Measurements from ENCODE around the gene F12. TPM values are rescaled to one million over a fixed set of nuclear protein-coding genes. Genes with fewer than 3 reads are reported as not detected.
"Not testable (repeated sequence)": the region's sequence is repeated elsewhere in the genome, so short reads cannot be mapped to it uniquely, and the experiment has no call there.

The F12 gene
- total RNA-seq, 1 donor from 2014 or later = 0.69 TPM

DNA sequence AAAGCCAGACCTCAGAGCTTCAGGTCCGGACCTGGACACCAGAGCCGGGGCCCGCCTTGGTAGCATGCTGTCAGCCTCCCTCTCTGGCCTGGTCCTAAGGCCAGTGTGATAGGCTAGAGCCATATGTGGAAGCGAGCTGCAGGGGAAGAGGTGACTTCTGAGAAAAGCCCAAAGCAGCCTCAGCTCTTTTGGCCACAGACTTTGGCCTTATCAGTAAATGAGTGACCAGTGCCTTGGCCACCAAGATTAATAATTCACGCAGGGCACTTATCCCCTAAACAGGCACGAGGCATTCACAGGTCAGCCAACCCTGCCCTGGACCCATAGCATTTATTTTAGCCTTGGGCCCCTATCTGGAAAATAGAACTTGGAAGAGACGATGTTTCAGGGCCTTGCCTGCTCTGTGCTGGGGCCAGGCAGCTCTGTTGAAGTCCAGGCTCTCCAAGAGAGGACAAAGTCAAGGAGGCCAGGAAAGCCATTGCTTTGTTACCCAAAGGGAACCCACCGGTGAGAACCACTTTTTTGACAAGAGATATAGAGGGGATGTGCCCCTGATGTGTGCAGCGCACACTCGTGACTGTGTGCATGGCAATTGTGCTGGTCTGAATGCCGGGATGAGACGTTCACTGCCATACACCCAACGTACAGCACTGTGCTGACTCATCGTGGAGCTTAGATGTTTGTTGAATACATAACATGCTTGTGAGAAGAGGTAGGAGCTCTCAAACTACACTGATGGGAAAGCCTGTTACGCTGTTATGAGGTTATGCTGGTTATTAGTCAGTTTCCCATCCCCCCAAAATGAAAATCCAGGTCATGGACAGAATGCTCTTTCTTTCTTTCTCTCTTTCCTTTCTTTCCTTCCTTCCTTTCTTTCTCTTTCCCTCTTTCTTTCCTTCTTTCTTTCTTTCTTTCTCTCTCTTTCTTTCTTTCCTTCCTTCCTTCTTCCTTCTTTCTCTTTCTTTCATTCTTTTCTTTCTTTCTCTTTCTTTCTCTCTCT lies 30.2 kb downstream of the F12 start:
- intact Hi-C loops (cut with DNase I) = no loop called here
- H3K4me3 ChIP-seq = no peak overlapping the region
- no peak overlapping the region for H3K27ac ChIP-seq
- no peaks in the 10 kb centered on the region for H3K9me3 ChIP-seq
- ATAC-seq = peak; percentile 70
- peaks cover 5% of the 10 kb centered on the region for H3K27me3 ChIP-seq
- H3K36me3 ChIP-seq = no peaks in the 10 kb centered on the region
- DNase-seq = no peak
- TF ChIP-seq, protein P1, sequence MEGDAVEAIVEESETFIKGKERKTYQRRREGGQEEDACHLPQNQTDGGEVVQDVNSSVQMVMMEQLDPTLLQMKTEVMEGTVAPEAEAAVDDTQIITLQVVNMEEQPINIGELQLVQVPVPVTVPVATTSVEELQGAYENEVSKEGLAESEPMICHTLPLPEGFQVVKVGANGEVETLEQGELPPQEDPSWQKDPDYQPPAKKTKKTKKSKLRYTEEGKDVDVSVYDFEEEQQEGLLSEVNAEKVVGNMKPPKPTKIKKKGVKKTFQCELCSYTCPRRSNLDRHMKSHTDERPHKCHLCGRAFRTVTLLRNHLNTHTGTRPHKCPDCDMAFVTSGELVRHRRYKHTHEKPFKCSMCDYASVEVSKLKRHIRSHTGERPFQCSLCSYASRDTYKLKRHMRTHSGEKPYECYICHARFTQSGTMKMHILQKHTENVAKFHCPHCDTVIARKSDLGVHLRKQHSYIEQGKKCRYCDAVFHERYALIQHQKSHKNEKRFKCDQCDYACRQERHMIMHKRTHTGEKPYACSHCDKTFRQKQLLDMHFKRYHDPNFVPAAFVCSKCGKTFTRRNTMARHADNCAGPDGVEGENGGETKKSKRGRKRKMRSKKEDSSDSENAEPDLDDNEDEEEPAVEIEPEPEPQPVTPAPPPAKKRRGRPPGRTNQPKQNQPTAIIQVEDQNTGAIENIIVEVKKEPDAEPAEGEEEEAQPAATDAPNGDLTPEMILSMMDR (IDR thresholded peaks at IDR 0.05) = no peak
- H3K4me1 ChIP-seq = no peaks in the 10 kb centered on the region

DNA sequence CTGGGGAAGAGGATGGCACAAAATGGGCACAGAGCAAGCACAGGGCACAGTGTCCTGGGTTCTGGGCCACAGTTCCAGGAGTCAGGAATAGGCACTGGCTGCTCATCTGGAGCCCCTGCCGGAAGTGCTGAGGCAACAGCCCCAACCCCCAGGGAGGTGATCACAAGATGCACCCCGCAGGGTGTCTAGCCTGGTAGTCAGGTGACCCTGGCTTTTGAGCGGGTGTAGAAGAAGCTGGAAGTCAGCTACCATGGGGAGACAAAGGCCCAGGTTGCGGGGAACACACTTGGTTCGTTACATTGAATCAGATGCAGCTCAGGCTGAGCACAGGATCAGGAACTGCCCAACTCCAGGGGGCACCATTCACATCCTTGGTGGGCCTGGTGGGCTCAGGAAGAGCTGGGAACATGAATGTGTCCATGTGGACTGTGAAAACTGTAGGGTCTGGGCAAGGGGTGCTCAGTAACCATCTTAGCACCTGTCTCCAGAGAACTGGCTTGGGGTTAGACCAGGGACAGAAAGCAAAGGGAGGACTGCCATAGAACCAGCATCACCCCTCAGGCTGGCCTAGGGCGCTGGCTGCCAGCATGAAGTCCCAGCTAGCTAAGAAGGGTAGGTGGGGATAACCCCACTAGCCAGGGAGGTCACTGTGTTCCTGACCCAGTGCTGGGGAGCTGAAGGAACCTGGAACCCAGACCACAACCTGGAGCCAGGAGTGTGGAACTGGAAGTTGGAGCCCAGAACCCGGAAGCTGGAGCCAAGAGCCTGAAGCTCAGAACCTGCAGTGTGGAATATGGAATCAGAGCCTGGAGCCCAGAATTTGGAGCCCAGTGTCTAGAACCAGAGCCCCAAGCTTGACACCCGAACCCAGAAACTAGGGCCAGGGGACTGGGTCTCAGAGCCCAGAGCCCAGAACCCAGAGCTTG lies 31.2 kb downstream of the F12 start:
- H3K27ac ChIP-seq = no peak overlapping the region
- TF ChIP-seq, protein P1 (IDR thresholded peaks at IDR 0.05) = no peak
- no peak overlapping the region for H3K4me3 ChIP-seq

DNA sequence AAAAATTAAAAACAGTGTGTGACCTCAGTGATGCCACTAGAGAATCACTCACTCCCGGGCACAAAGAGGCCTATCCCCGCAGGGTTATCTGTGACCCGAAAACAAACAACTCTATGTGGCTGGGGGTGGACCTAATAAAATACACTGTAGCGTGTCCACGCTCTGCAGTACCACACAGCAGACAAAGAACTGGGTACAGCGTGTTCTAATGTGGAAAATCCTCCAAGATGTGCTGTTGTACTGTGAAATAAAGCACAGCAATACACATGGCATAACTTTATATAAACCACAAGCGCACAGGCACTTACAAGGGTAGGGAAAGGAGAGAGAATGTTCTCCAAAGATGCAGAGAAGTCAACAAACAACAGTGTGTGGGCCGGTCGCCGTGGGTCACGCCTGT lies 33.3 kb downstream of the F12 start:
- H3K27ac ChIP-seq = no peak overlapping the region
- ATAC-seq = no peak
- peaks cover 8% of the 10 kb centered on the region for H3K4me1 ChIP-seq
- H3K36me3 ChIP-seq = no peaks in the 10 kb centered on the region
- no peaks in the 10 kb centered on the region for H3K27me3 ChIP-seq
- no peaks in the 10 kb centered on the region for H3K9me3 ChIP-seq
- TF ChIP-seq, protein P1 (IDR thresholded peaks at IDR 0.05) = no peak
- DNase-seq = no peak
- H3K4me3 ChIP-seq = no peak overlapping the region
- intact Hi-C loops (cut with DNase I) = no loop called here

More for the DNA sequence above, 31.2 kb downstream of the F12 start:
- no peak for ATAC-seq
- no peak for DNase-seq
- Histone ChIP-seq H3K36me3 (no peaks in the 10 kb centered on the region), H3K9me3 (no peaks in the 10 kb centered on the region), H3K4me1 (no peaks in the 10 kb centered on the region), H3K27me3 (peaks cover 5% of the 10 kb centered on the region)
- intact Hi-C loops (cut with DNase I) = no loop called here

DNA sequence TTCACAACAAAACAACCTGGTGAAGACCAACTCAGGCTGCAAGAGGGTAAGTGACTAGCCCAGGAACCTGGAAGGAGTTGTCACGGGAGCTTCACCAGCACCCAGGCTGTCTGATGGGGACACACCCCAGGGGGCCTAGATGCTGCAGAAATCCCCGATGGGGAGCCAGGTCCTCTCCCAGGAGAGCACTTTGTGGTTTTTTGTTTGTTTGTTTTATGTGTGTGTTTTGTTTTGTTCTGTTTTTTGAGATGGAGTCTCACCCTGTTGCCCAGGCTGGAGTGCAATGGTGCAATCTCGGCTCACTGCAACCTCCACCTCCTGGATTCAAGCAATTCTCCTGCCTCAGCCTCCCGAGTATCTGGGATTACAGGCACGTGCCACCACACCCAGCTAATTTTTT lies 33.8 kb downstream of the F12 start:
- ATAC-seq; H3K9me3 ChIP-seq; DNase-seq; intact Hi-C loops (cut with DNase I); H3K4me1 ChIP-seq; H3K4me3 ChIP-seq; H3K27ac ChIP-seq; H3K27me3 ChIP-seq; H3K36me3 ChIP-seq: not testable (repeated sequence)

DNA sequence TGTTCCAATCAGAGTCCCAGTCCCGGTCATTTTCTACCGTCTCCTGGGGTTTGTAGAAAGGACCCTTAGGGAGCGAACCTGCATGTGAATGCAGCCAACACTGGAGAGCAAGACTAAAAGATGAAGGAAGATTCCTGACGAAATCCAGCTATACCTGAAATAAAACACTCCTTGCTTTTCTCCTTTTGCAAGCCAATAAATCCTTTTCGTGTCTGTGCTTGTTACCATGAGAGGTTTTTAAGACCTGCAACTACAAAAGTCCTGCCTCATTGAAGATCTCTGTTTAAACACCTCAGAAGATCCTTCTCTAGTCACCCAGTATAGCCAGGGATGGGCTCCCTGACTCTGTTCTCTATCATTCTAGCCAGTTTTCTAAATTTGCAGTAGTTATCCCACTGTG lies 35.2 kb downstream of the F12 start:
- H3K27ac ChIP-seq = no peak overlapping the region
- ATAC-seq (no peak), DNase-seq (no peak)
- no peak overlapping the region for H3K4me3 ChIP-seq
- H3K27me3 ChIP-seq = no peaks in the 10 kb centered on the region
- TF ChIP-seq, protein P1 (IDR thresholded peaks at IDR 0.05) = no peak
- H3K4me1 ChIP-seq = peaks cover 12% of the 10 kb centered on the region
- intact Hi-C loops (cut with DNase I) = no loop called here
- H3K9me3 ChIP-seq = no peaks in the 10 kb centered on the region
- H3K36me3 ChIP-seq = no peaks in the 10 kb centered on the region
